SK-N-SH treated with all-trans-retinoic acid at 6 μM for 48 hours (cell line): ENCODE data around the gene TRMT61A.

Experiments used
- ATAC-seq: fragments of 200-7000 bp; cut with Tn5 transposase; 3 replicates; pipeline ENCODE4 v1.9.1; 2020; ENCODE audit warnings: mild to moderate bottlenecking, moderate library complexity
- ARNTL ChIP-seq: fragments of 450-650 bp; formaldehyde crosslinking; IDR thresholded peaks from 2 replicates; pipeline ENCODE4 v1.5.0; 2020; ENCODE audit warnings: low read depth, mild to moderate bottlenecking, moderate library complexity, borderline replicate concordance
- BACH2 ChIP-seq: fragments of 250-450 bp; sonication (Bioruptor Pico); IDR thresholded peaks from 2 replicates; pipeline ENCODE4 v1.9.0; 2021; ENCODE audit warnings: mild to moderate bottlenecking, borderline replicate concordance
- CSDC2 ChIP-seq: fragments of 250-450 bp; sonication (Bioruptor Pico); IDR thresholded peaks from 2 replicates; pipeline ENCODE4 v1.5.0; 2020; ENCODE audit warnings: mild to moderate bottlenecking, moderate library complexity
- ESRRG ChIP-seq: fragments of 250-450 bp; sonication (Bioruptor Pico); IDR thresholded peaks from 2 replicates; pipeline ENCODE4 v1.6.1; 2021; ENCODE audit warnings: mild to moderate bottlenecking
- GLIS3 ChIP-seq: fragments of 250-450 bp; sonication (Bioruptor Pico); IDR thresholded peaks from 2 replicates; pipeline ENCODE4 v1.5.0; 2020; ENCODE audit warnings: mild to moderate bottlenecking, moderate library complexity
- ISL1 ChIP-seq: fragments of 250-450 bp; sonication (Bioruptor Pico); IDR thresholded peaks from 2 replicates; pipeline ENCODE4 v2.1.2; 2022; ENCODE audit warnings: mild to moderate bottlenecking, moderate library complexity
- OSR1 ChIP-seq: fragments of 250-450 bp; sonication (Bioruptor Pico); IDR thresholded peaks from 2 replicates; pipeline ENCODE4 v1.8.0; 2022; ENCODE audit warnings: moderate library complexity, mild to moderate bottlenecking, inconsistent platforms
- PATZ1 ChIP-seq: fragments of 250-450 bp; sonication (Bioruptor Pico); IDR thresholded peaks from 2 replicates; pipeline ENCODE4 v1.8.0; 2020; ENCODE audit warnings: mild to moderate bottlenecking, moderate library complexity, borderline replicate concordance
- PPARA ChIP-seq: fragments of 250-450 bp; sonication (Bioruptor Pico); IDR thresholded peaks from 2 replicates; pipeline ENCODE4 v1.5.0; 2020; ENCODE audit warnings: mild to moderate bottlenecking, borderline replicate concordance
- RARB ChIP-seq: fragments of 250-450 bp; sonication (Bioruptor Pico); IDR thresholded peaks from 2 replicates; pipeline ENCODE4 v1.8.0; 2021; ENCODE audit warnings: mild to moderate bottlenecking, moderate library complexity
- TOX ChIP-seq: fragments of 250-450 bp; sonication (Bioruptor Pico); IDR thresholded peaks from 2 replicates; pipeline ENCODE4 v1.8.0; 2021; ENCODE audit warnings: mild to moderate bottlenecking, moderate library complexity, borderline replicate concordance
- ZC3H10 ChIP-seq: fragments of 250-450 bp; sonication (Bioruptor Pico); IDR thresholded peaks from 2 replicates; pipeline ENCODE4 v1.5.1; 2021; ENCODE audit warnings: mild to moderate bottlenecking, moderate library complexity
- ZFP3 ChIP-seq: fragments of 250-450 bp; sonication (Bioruptor Pico); IDR thresholded peaks from 2 replicates; pipeline ENCODE4 v1.5.0; 2020; ENCODE audit warnings: mild to moderate bottlenecking, moderate library complexity
- ZFP30 ChIP-seq: fragments of 450-650 bp; formaldehyde crosslinking; IDR thresholded peaks from 2 replicates; pipeline ENCODE4 v1.5.0; 2022; ENCODE audit warnings: mild to moderate bottlenecking, moderate library complexity
- ZNF70 ChIP-seq: fragments of 450-650 bp; formaldehyde crosslinking; IDR thresholded peaks from 2 replicates; pipeline ENCODE4 v1.5.0; 2020; ENCODE audit warnings: mild to moderate bottlenecking, moderate library complexity
- ZNF8 ChIP-seq: fragments of 450-650 bp; formaldehyde crosslinking; IDR thresholded peaks from 2 replicates; pipeline ENCODE4 v1.5.0; 2020; ENCODE audit warnings: mild to moderate bottlenecking, moderate library complexity
- TF ChIP-seq, protein P1 (sequence below): fragments of 250-450 bp; sonication (Bioruptor Pico); IDR thresholded peaks from 2 replicates; pipeline ENCODE4 v1.5.1; 2021; ENCODE audit warnings: mild to moderate bottlenecking, moderate library complexity
- TF ChIP-seq, protein P2 (sequence below): fragments of 250-450 bp; sonication (Bioruptor Pico); IDR thresholded peaks from 2 replicates; pipeline ENCODE4 v1.5.1; 2020; ENCODE audit warnings: low read depth, mild to moderate bottlenecking, moderate library complexity
- TF ChIP-seq, protein P3 (sequence below): fragments of 250-450 bp; sonication (Bioruptor Pico); IDR thresholded peaks from 2 replicates; pipeline ENCODE4 v1.5.0; 2020; ENCODE audit warnings: mild to moderate bottlenecking, moderate library complexity

Gene TRMT61A

GRCh38 chr14:103559766-103560165 is 30.8 kb downstream of the TRMT61A start:
- TF ChIP-seq ZNF70 (CRISPR knock-in tag) (no peak), ESRRG (CRISPR knock-in tag) (no peak), ZC3H10 (no peak), GLIS3 (CRISPR knock-in tag) (no peak), ISL1 (CRISPR knock-in tag) (no peak), PATZ1 (no peak), ZFP30 (CRISPR knock-in tag) (no peak), ZNF8 (no peak), OSR1 (CRISPR knock-in tag) (no peak), TOX (CRISPR knock-in tag) (no peak)
- TF ChIP-seq, protein P1, sequence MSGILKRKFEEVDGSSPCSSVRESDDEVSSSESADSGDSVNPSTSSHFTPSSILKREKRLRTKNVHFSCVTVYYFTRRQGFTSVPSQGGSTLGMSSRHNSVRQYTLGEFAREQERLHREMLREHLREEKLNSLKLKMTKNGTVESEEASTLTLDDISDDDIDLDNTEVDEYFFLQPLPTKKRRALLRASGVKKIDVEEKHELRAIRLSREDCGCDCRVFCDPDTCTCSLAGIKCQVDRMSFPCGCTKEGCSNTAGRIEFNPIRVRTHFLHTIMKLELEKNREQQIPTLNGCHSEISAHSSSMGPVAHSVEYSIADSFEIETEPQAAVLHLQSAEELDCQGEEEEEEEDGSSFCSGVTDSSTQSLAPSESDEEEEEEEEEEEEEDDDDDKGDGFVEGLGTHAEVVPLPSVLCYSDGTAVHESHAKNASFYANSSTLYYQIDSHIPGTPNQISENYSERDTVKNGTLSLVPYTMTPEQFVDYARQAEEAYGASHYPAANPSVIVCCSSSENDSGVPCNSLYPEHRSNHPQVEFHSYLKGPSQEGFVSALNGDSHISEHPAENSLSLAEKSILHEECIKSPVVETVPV (CRISPR knock-in tag): no peak
- TF ChIP-seq, protein P2, sequence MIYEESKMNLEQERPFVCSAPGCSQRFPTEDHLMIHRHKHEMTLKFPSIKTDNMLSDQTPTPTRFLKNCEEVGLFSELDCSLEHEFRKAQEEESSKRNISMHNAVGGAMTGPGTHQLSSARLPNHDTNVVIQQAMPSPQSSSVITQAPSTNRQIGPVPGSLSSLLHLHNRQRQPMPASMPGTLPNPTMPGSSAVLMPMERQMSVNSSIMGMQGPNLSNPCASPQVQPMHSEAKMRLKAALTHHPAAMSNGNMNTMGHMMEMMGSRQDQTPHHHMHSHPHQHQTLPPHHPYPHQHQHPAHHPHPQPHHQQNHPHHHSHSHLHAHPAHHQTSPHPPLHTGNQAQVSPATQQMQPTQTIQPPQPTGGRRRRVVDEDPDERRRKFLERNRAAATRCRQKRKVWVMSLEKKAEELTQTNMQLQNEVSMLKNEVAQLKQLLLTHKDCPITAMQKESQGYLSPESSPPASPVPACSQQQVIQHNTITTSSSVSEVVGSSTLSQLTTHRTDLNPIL (CRISPR knock-in tag): no peak
- TF ChIP-seq, protein P3, sequence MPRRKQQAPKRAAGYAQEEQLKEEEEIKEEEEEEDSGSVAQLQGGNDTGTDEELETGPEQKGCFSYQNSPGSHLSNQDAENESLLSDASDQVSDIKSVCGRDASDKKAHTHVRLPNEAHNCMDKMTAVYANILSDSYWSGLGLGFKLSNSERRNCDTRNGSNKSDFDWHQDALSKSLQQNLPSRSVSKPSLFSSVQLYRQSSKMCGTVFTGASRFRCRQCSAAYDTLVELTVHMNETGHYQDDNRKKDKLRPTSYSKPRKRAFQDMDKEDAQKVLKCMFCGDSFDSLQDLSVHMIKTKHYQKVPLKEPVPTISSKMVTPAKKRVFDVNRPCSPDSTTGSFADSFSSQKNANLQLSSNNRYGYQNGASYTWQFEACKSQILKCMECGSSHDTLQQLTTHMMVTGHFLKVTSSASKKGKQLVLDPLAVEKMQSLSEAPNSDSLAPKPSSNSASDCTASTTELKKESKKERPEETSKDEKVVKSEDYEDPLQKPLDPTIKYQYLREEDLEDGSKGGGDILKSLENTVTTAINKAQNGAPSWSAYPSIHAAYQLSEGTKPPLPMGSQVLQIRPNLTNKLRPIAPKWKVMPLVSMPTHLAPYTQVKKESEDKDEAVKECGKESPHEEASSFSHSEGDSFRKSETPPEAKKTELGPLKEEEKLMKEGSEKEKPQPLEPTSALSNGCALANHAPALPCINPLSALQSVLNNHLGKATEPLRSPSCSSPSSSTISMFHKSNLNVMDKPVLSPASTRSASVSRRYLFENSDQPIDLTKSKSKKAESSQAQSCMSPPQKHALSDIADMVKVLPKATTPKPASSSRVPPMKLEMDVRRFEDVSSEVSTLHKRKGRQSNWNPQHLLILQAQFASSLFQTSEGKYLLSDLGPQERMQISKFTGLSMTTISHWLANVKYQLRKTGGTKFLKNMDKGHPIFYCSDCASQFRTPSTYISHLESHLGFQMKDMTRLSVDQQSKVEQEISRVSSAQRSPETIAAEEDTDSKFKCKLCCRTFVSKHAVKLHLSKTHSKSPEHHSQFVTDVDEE: no peak
- ATAC-seq: no peak

GRCh38 chr14:103560691-103561090 is 31.7 kb downstream of the TRMT61A start:
- ATAC-seq: no peak
- TF ChIP-seq PPARA (CRISPR knock-in tag) (no peak), ZFP30 (CRISPR knock-in tag) (no peak), ARNTL (CRISPR knock-in tag) (no peak), ZNF8 (no peak), BACH2 (CRISPR knock-in tag) (no peak), GLIS3 (CRISPR knock-in tag) (no peak), RARB (CRISPR knock-in tag) (no peak), PATZ1 (no peak), ZNF70 (CRISPR knock-in tag) (no peak), OSR1 (CRISPR knock-in tag) (no peak), ESRRG (CRISPR knock-in tag) (no peak), ZFP3 (CRISPR knock-in tag) (no peak), ZC3H10 (no peak), CSDC2 (CRISPR knock-in tag) (no peak), TOX (CRISPR knock-in tag) (no peak)
- TF ChIP-seq, protein P2 (CRISPR knock-in tag): no peak
- TF ChIP-seq, protein P1 (CRISPR knock-in tag): no peak
